Uterus (tissue), 2 donors: ENCODE measurements around the gene FBRSL1.

ENCODE experiments used
- CTCF ChIP-seq, 4 experiments: fragments of 200-600 bp in 2 of 4; fragments of 450-650 bp in 2 of 4; sonication (generic) in 2 of 4; IDR thresholded peaks; one replicate each; pipeline ENCODE4 v1.5.1; 2016 to 2019; ENCODE audit warnings: antibody characterized with exemption in 4 of 4, mild to moderate bottlenecking in 2 of 4, moderate library complexity in 1 of 4
- POLR2A ChIP-seq, 2 donors: fragments of 450-650 bp; IDR thresholded peaks; one replicate each; pipeline ENCODE4 v1.6.1; 2016; ENCODE audit warnings: antibody characterized with exemption in 2 of 2, mild to moderate bottlenecking in 1 of 2, moderate library complexity in 1 of 2

- no peak for TF ChIP-seq CTCF (IDR thresholded peaks at IDR 0.05)
- TF ChIP-seq POLR2A (IDR thresholded peaks at IDR 0.05): no peak
Observed at GRCh38 chr12:132476038-132476414, 13.9 kb upstream of the FBRSL1 start.
